A549 (cell line): ENCODE data around the gene ONECUT3. TPM values are rescaled to one million over a fixed set of nuclear protein-coding genes. Genes with fewer than 3 reads are reported as not detected.

ENCODE experiments used
- ATAC-seq, 2 experiments: fragments of 200-7000 bp in 1 of 2; fragments of >200 bp in 1 of 2; cut with Nextera tagmentation in 1 of 2; cut with Tn5 transposase in 1 of 2; 3 replicates each; pipeline versions ENCODE4 v1.8.0 to v1.9.1; 2018 to 2020; ENCODE audit warnings: mild to moderate bottlenecking in 1 of 2, moderate library complexity in 1 of 2
- CTCF ChIA-PET: fragments of 300-600 bp; sonication (Branson Sonifier 250); formaldehyde crosslinking; extraction: SDS; loops from one replicate; lab custom pipeline; 2021; ENCODE audit warnings: antibody characterized with exemption, inconsistent platforms; lab: Yijun Ruan, JAX
- POLR2A ChIA-PET: fragments of 350-600 bp; formaldehyde crosslinking; extraction: SDS; loops from one replicate; lab custom pipeline; 2021; ENCODE audit warnings: antibody characterized with exemption, inconsistent platforms; lab: Yijun Ruan, JAX
- DNase-seq, 2 experiments: peaks; one replicate each; pipeline versions ENCODE4 v3.0.0 to v3.0.0-alpha.2; 2011 to 2016; ENCODE audit warnings: low read depth in 1 of 2, low spot score in 1 of 2
- FAIRE-seq: peaks from 2 replicates; lab custom pipeline; 2011; peaks lifted over from hg19 to GRCh38; lab: Jason Lieb, UNC
- H3K27ac ChIP-seq, 2 experiments: fragments of >200 bp; sonication (Bioruptor Twin); formaldehyde crosslinking; 3 replicates each; pipeline ENCODE4 v1.5.1; 2016 to 2017
- H3K4me1 ChIP-seq: fragments of >200 bp; sonication (Bioruptor Twin); formaldehyde crosslinking; 3 replicates; pipeline ENCODE4 v1.6.1; 2016
- H3K4me2 ChIP-seq: fragments of >200 bp; sonication (Bioruptor Twin); formaldehyde crosslinking; 3 replicates; pipeline ENCODE4 v1.6.1; 2016
- H3K4me3 ChIP-seq: fragments of >200 bp; sonication (Bioruptor Twin); formaldehyde crosslinking; 3 replicates; pipeline ENCODE4 v1.5.1; 2016
- H3K9me3 ChIP-seq: fragments of >200 bp; sonication (Bioruptor Twin); formaldehyde crosslinking; 3 replicates; pipeline ENCODE4 v1.6.1; 2016
- BHLHE40 ChIP-seq: IDR thresholded peaks from 2 replicates; pipeline ENCODE4 v1.6.1; 2012; ENCODE audit warnings: low read depth, low read length, inconsistent platforms
- CHD2 ChIP-seq: fragments of 150-350 bp; IDR thresholded peaks from 2 replicates; pipeline ENCODE4 v1.6.1; 2014; ENCODE audit warnings: low read length; ENCODE audit not compliant: partially characterized antibody
- EHMT2 ChIP-seq: fragments of 200-600 bp; sonication (generic); IDR thresholded peaks from 2 replicates; pipeline ENCODE4 v1.6.1; 2016; ENCODE audit warnings: antibody characterized with exemption, low read depth, mild to moderate bottlenecking, moderate library complexity
- FOSB ChIP-seq: fragments of 250-450 bp; sonication (Bioruptor Pico); IDR thresholded peaks from 2 replicates; pipeline ENCODE4 v1.5.0; 2020; ENCODE audit warnings: mild to moderate bottlenecking, moderate library complexity
- HOXB5 ChIP-seq: fragments of 250-450 bp; sonication (Bioruptor Pico); IDR thresholded peaks from 2 replicates; pipeline ENCODE4 v1.5.0; 2020; ENCODE audit warnings: mild to moderate bottlenecking, moderate library complexity
- JUNB ChIP-seq: fragments of >200 bp; sonication (Bioruptor Twin); formaldehyde crosslinking; IDR thresholded peaks from 2 replicates; pipeline ENCODE4 v1.6.1; 2016
- KDM5A ChIP-seq: fragments of 200-600 bp; sonication (generic); IDR thresholded peaks from 2 replicates; pipeline ENCODE4 v1.6.1; 2016; ENCODE audit warnings: antibody characterized with exemption, mild to moderate bottlenecking
- MAFK ChIP-seq: fragments of 450-650 bp; IDR thresholded peaks from 2 replicates; pipeline ENCODE4 v1.6.1; 2014; ENCODE audit not compliant: partially characterized antibody
- MAZ ChIP-seq: fragments of 150-350 bp; IDR thresholded peaks from 2 replicates; pipeline ENCODE4 v1.6.1; 2014; ENCODE audit warnings: antibody characterized with exemption, low read depth, low read length, borderline replicate concordance
- MYC ChIP-seq: IDR thresholded peaks from 2 replicates; pipeline ENCODE4 v1.6.1; 2012; ENCODE audit warnings: mild to moderate bottlenecking, inconsistent platforms, low read length, improper control_type of control experiment, borderline replicate concordance
- PHF8 ChIP-seq: fragments of 200-600 bp; sonication (generic); IDR thresholded peaks from 2 replicates; pipeline ENCODE4 v1.6.1; 2016; ENCODE audit warnings: low read depth, mild to moderate bottlenecking, antibody characterized with exemption, moderate library complexity, borderline replicate concordance
- SMC3 ChIP-seq: fragments of >200 bp; sonication (Bioruptor Twin); formaldehyde crosslinking; IDR thresholded peaks from 3 replicates; pipeline ENCODE4 v1.6.1; 2018; ENCODE audit warnings: inconsistent platforms
- SREBF2 ChIP-seq: fragments of 450-650 bp; IDR thresholded peaks from 2 replicates; pipeline ENCODE4 v1.6.1; 2014; ENCODE audit warnings: mild to moderate bottlenecking, moderate library complexity
- ZFP36 ChIP-seq: fragments of 450-650 bp; IDR thresholded peaks from 2 replicates; pipeline ENCODE4 v1.6.1; 2014; ENCODE audit warnings: borderline replicate concordance; ENCODE audit not compliant: partially characterized antibody
- WGBS: methylation state at CpG from one replicate; pipeline ENCODE4 v1.1.6; 2017; ENCODE audit errors: missing lambda C conversion rate; 5-methylcytosine and 5-hydroxymethylcytosine counted together
- polyA plus RNA-seq, 4 experiments: library from polyadenylated mRNA; depleted of rRNA in 3 of 4; stranded (reverse); fragments of >200 nt; fragmentation: RNase III in 1 of 4; extraction: RNeasy Plus Mini Kit Qiagen cat#74134 plus additional on column Dnase treatment in 1 of 4; gene quantifications; 2 replicates in 3 of 4; 3 replicates in 1 of 4; pipeline ENCODE4 v1.2.3, GENCODE V29; 2011 to 2017
- TF ChIP-seq, protein P1 (sequence below): fragments of 150-350 bp; IDR thresholded peaks from 2 replicates; pipeline ENCODE4 v1.6.1; 2014; ENCODE audit warnings: low read depth, mild to moderate bottlenecking, low read length
- TF ChIP-seq, protein P2 (sequence below): fragments of 200-600 bp; sonication (generic); IDR thresholded peaks from 2 replicates; pipeline ENCODE4 v1.6.1; 2016; ENCODE audit warnings: antibody characterized with exemption, mild to moderate bottlenecking, moderate library complexity
- TF ChIP-seq, protein P3 (sequence below): fragments of 250-450 bp; sonication (Bioruptor Pico); IDR thresholded peaks from 2 replicates; pipeline ENCODE4 v1.5.0; 2020; ENCODE audit warnings: low read depth, mild to moderate bottlenecking, moderate library complexity

ONECUT3 gene
- polyA plus RNA-seq, 2 of the 4 experiments (the other 2 are of a cell fraction): 0.01 TPM; not detected in 1

GRCh38 chr19:1827566-1828278 lies 74.4 kb downstream of the ONECUT3 start:
- no peak overlapping the region for H3K27ac ChIP-seq
- DNase-seq: no peak
- ChIA-PET CTCF (interaction anchor here (0.8 to 14.1 kb wide), 9 partner anchors 13 to 313 kb away, joined by 3 to 212 read pairs (median 4); no protein-coding TSS in a partner anchor), POLR2A (no interaction called here)
- no peak overlapping the region for H3K4me3 ChIP-seq
- WGBS: 89% methylated on average over 13 of the region's 41 CpGs
- FAIRE-seq: no peak
- no peak for TF ChIP-seq KDM5A
- TF ChIP-seq, protein P1, sequence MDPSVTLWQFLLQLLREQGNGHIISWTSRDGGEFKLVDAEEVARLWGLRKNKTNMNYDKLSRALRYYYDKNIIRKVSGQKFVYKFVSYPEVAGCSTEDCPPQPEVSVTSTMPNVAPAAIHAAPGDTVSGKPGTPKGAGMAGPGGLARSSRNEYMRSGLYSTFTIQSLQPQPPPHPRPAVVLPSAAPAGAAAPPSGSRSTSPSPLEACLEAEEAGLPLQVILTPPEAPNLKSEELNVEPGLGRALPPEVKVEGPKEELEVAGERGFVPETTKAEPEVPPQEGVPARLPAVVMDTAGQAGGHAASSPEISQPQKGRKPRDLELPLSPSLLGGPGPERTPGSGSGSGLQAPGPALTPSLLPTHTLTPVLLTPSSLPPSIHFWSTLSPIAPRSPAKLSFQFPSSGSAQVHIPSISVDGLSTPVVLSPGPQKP: no peak
- TF ChIP-seq, protein P2, sequence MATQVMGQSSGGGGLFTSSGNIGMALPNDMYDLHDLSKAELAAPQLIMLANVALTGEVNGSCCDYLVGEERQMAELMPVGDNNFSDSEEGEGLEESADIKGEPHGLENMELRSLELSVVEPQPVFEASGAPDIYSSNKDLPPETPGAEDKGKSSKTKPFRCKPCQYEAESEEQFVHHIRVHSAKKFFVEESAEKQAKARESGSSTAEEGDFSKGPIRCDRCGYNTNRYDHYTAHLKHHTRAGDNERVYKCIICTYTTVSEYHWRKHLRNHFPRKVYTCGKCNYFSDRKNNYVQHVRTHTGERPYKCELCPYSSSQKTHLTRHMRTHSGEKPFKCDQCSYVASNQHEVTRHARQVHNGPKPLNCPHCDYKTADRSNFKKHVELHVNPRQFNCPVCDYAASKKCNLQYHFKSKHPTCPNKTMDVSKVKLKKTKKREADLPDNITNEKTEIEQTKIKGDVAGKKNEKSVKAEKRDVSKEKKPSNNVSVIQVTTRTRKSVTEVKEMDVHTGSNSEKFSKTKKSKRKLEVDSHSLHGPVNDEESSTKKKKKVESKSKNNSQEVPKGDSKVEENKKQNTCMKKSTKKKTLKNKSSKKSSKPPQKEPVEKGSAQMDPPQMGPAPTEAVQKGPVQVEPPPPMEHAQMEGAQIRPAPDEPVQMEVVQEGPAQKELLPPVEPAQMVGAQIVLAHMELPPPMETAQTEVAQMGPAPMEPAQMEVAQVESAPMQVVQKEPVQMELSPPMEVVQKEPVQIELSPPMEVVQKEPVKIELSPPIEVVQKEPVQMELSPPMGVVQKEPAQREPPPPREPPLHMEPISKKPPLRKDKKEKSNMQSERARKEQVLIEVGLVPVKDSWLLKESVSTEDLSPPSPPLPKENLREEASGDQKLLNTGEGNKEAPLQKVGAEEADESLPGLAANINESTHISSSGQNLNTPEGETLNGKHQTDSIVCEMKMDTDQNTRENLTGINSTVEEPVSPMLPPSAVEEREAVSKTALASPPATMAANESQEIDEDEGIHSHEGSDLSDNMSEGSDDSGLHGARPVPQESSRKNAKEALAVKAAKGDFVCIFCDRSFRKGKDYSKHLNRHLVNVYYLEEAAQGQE: no peak
- TF ChIP-seq FOSB: no peak
- no peak for TF ChIP-seq SMC3
- TF ChIP-seq HOXB5 (CRISPR knock-in tag): no peak
- TF ChIP-seq MAZ: no peak
- TF ChIP-seq BHLHE40: no peak
- TF ChIP-seq SREBF2: no peak
- TF ChIP-seq, all 56 proteins: peak for 0
- H3K9me3 ChIP-seq: no peaks in the 10 kb centered on the region
- peaks cover 10% of the 10 kb centered on the region for H3K4me1 ChIP-seq
- ATAC-seq: no peak
- H3K4me2 ChIP-seq: no peak overlapping the region

DNA sequence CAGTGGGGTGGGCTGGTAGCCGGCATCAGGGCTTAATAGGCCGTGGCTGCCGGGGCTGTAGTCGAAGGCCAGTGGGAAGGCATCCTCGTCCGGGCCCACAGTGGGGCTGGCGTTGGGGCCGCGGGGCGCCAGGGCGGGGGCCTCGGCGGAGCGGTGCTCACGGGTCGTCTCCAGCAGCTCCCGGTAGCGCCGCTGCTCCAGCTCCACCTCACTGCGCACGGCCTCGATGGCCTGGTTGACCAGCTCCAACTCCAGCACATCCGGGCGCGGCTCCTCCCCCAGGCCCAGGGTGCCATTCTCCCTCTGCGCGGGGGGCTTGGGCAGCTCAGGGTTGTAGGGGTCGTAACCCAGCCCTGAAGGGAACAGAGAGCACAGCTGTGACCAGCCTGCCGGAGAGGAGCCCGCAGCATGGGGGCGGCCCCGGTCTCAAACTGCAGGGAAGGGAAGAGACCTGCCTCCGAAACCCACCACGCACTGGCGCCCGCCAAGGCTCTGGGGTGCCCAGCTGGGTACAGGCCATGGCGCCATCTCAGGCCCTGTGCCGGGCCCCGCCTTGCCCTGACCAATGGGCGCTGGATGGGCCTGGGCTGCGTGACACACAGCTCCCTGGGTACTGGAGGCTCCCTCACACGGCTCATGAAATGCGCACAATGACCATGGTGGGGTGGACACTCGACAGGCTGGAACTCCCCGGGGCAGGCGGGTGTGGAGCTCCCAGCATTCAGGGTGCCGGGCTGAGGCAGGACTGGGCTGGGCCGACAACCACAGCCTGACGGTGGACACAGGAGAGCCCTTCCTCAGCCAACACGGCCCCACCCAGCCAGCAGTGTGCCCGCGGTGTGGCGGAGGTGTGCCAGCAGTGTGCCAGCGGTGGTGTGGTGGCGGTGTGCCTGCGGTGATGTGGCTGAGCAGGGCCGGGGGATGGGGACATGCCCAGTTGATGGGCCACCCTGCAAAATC lies 75.3 kb downstream of the ONECUT3 start:
- CTCF ChIA-PET: interaction anchor here (0.8 to 14.1 kb wide), 6 partner anchors 12 to 163 kb away, joined by 3 to 212 read pairs (median 4); no protein-coding TSS in a partner anchor
- no peak for FAIRE-seq
- H3K9me3 ChIP-seq: no peaks in the 10 kb centered on the region
- POLR2A ChIA-PET: no interaction called here
- TF ChIP-seq JUNB (no peak), ZFP36 (no peak), CHD2 (no peak), MAFK (no peak), PHF8 (no peak), EHMT2 (no peak), MYC (no peak)
- TF ChIP-seq, protein P3, sequence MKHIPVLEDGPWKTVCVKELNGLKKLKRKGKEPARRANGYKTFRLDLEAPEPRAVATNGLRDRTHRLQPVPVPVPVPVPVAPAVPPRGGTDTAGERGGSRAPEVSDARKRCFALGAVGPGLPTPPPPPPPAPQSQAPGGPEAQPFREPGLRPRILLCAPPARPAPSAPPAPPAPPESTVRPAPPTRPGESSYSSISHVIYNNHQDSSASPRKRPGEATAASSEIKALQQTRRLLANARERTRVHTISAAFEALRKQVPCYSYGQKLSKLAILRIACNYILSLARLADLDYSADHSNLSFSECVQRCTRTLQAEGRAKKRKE: no peak
- TF ChIP-seq, all 56 proteins: peak for 0
- DNase-seq (no peak), ATAC-seq (no peak)
- Histone ChIP-seq H3K4me2 (no peak overlapping the region), H3K4me3 (no peak overlapping the region), H3K4me1 (peaks cover 10% of the 10 kb centered on the region), H3K27ac (no peak overlapping the region)
- whole genome bisulfite sequencing: 85% methylated on average over 4 of the region's 57 CpGs
